HCT116 (cell line): Measurements from ENCODE around the gene RUNX2. TPM values are rescaled to one million over a fixed set of nuclear protein-coding genes. Genes with fewer than 3 reads are reported as not detected.

Experiments used
- ATAC-seq: fragments of 200-7000 bp; cut with Tn5 transposase; 2 replicates; pipeline ENCODE4 v1.9.1; 2020; ENCODE audit warnings: mild to moderate bottlenecking, moderate library complexity
- BruUV-seq: library from RNA; stranded (reverse); fragments of 400-500 nt; replicated peaks from 2 replicates; lab custom pipeline; 2021; lab: Mats Ljungman, UMichigan
- CTCF ChIA-PET: fragments of 300-600 bp; sonication (Branson Sonifier 250); formaldehyde crosslinking; loops from one replicate; lab custom pipeline; 2021; ENCODE audit warnings: antibody characterized with exemption; lab: Charles Lee
- POLR2A ChIA-PET: fragments of 300-600, 350-600 bp; sonication (Branson Sonifier 250); formaldehyde crosslinking; loops from one replicate; lab custom pipeline; 2021; ENCODE audit warnings: antibody characterized with exemption; lab: Charles Lee
- RAD21 ChIA-PET, 2 experiments: fragments of 300-600 bp; sonication (Branson Sonifier 250); formaldehyde crosslinking; loops; one replicate each; lab custom pipeline; 2023; ENCODE audit warnings: low total read pairs in 2 of 2; ENCODE audit not compliant: uncharacterized antibody in 2 of 2, unreplicated experiment in 2 of 2, low non-redundant PET in 1 of 2; lab: Charles Lee
- DNase-seq: peaks from one replicate; pipeline ENCODE4 v3.0.0-alpha.2; 2010; ENCODE audit warnings: low read depth, low spot score
- H2AFZ ChIP-seq: fragments of 200-600 bp; shearing (Covaris generic), sonication (generic); 2 replicates; pipeline ENCODE4 v1.6.1; 2017; ENCODE audit warnings: low read depth, mixed run types, mixed read lengths, antibody characterized with exemption, low read length; ENCODE audit not compliant: poor library complexity, severe bottlenecking
- H3K27ac ChIP-seq: 2 replicates; pipeline ENCODE4 v1.5.1; 2012; ENCODE audit warnings: low read depth, low read length
- H3K27me3 ChIP-seq: fragments of 200-600 bp; sonication (generic); 2 replicates; pipeline ENCODE4 v1.6.1; 2016; ENCODE audit warnings: mixed run types, low read length, mixed read lengths; ENCODE audit not compliant: insufficient read depth
- H3K36me3 ChIP-seq, 2 experiments: fragments of 200-500 bp in 1 of 2; fragments of 200-600 bp in 1 of 2; sonication (Bioruptor generic) in 1 of 2; sonication (generic) in 1 of 2; 2 replicates each; pipeline versions ENCODE4 v1.5.1 to v1.6.1; 2014 to 2016; ENCODE audit warnings: low read length in 2 of 2, inconsistent platforms in 1 of 2, mixed read lengths in 1 of 2, mixed run types in 1 of 2; ENCODE audit not compliant: insufficient read depth in 2 of 2, control insufficient read depth in 1 of 2
- H3K4me1 ChIP-seq, 2 experiments: fragments of 200-600 bp in 1 of 2; sonication (generic) in 1 of 2; 2 replicates each; pipeline versions ENCODE4 v1.5.1 to v1.6.1; 2012 to 2017; ENCODE audit warnings: low read length in 2 of 2, inconsistent platforms in 1 of 2, mild to moderate bottlenecking in 1 of 2, mixed read lengths in 1 of 2, mixed run types in 1 of 2, moderate library complexity in 1 of 2; ENCODE audit not compliant: insufficient read depth in 2 of 2, control insufficient read depth in 1 of 2
- H3K4me2 ChIP-seq: fragments of 200-600 bp; sonication (generic); 2 replicates; pipeline ENCODE4 v1.6.1; 2017; ENCODE audit warnings: mixed run types, low read length, mixed read lengths
- H3K4me3 ChIP-seq, 2 experiments: fragments of 200-600 bp in 1 of 2; sonication (generic) in 1 of 2; replicated peaks in 1 of 2; 2 replicates each; pipeline ENCODE4 v1.5.1; 2011 to 2016; ENCODE audit warnings: low read length in 2 of 2, control low read depth in 1 of 2, low read depth in 1 of 2, mild to moderate bottlenecking in 1 of 2, mixed read lengths in 1 of 2, mixed run types in 1 of 2
- H3K79me2 ChIP-seq: fragments of 200-600 bp; sonication (generic); 2 replicates; pipeline ENCODE4 v1.6.1; 2017; ENCODE audit warnings: mild to moderate bottlenecking, mixed run types, low read length, moderate library complexity, mixed read lengths; ENCODE audit not compliant: insufficient read depth
- H3K9ac ChIP-seq: fragments of 200-600 bp; sonication (generic); 2 replicates; pipeline ENCODE4 v1.6.1; 2016; ENCODE audit warnings: low read length, mixed read lengths
- H3K9me2 ChIP-seq: fragments of 200-600 bp; sonication (generic), shearing (Covaris generic); 2 replicates; pipeline ENCODE4 v1.6.1; 2017; ENCODE audit warnings: mixed run types, mild to moderate bottlenecking, moderate library complexity; ENCODE audit not compliant: insufficient read depth
- H3K9me3 ChIP-seq, 2 experiments: fragments of 200-500 bp in 1 of 2; fragments of 200-600 bp in 1 of 2; sonication (Bioruptor generic) in 1 of 2; sonication (generic) in 1 of 2; 2 replicates each; pipeline ENCODE4 v1.6.1; 2014 to 2017; ENCODE audit warnings: low read length in 2 of 2, mixed read lengths in 2 of 2, inconsistent platforms in 1 of 2, low read depth in 1 of 2, mild to moderate bottlenecking in 1 of 2, mixed run types in 1 of 2, moderate library complexity in 1 of 2; ENCODE audit not compliant: control insufficient read depth in 1 of 2, insufficient read depth in 1 of 2
- H4K20me1 ChIP-seq: fragments of 200-600 bp; sonication (generic), shearing (Covaris generic); 2 replicates; pipeline ENCODE4 v1.6.1; 2017; ENCODE audit warnings: mixed run types, mild to moderate bottlenecking, moderate library complexity; ENCODE audit not compliant: insufficient read depth
- CBX3 ChIP-seq: IDR thresholded peaks from 2 replicates; pipeline ENCODE4 v1.6.1; 2012; ENCODE audit warnings: low read depth
- ELF1 ChIP-seq: IDR thresholded peaks from 2 replicates; pipeline ENCODE4 v1.6.1; 2012; ENCODE audit warnings: low read depth, borderline replicate concordance
- EZH2 ChIP-seq: fragments of 200-600 bp; sonication (generic); IDR thresholded peaks from 2 replicates; pipeline ENCODE4 v1.6.1; 2017; ENCODE audit warnings: antibody characterized with exemption, mixed run types
- FOSL1 ChIP-seq: IDR thresholded peaks from 2 replicates; pipeline ENCODE4 v1.6.1; 2012; ENCODE audit warnings: low read depth
- JUND ChIP-seq: IDR thresholded peaks from 2 replicates; pipeline ENCODE4 v1.6.1; 2012
- POLR2AphosphoS5 ChIP-seq: IDR thresholded peaks from 2 replicates; pipeline ENCODE4 v1.6.1; 2011; ENCODE audit warnings: mild to moderate bottlenecking, low read depth, low read length, moderate library complexity
- SIN3A ChIP-seq: IDR thresholded peaks from 2 replicates; pipeline ENCODE4 v1.6.1; 2012; ENCODE audit warnings: low read depth
- SP1 ChIP-seq: IDR thresholded peaks from 2 replicates; pipeline ENCODE4 v1.6.1; 2012; ENCODE audit warnings: low read depth
- TCF7L2 ChIP-seq: IDR thresholded peaks from 2 replicates; pipeline ENCODE4 v1.7.0; 2011; ENCODE audit warnings: borderline replicate concordance, inconsistent platforms; ENCODE audit not compliant: insufficient read depth, insufficient read length; ENCODE audit errors: extremely low read depth
- YY1 ChIP-seq: IDR thresholded peaks from 2 replicates; pipeline ENCODE4 v1.6.1; 2011; ENCODE audit warnings: low read length, low read depth, moderate library complexity, mild to moderate bottlenecking; ENCODE audit not compliant: insufficient replicate concordance; ENCODE audit errors: extremely low read depth
- ZFX ChIP-seq: fragments of 450-650 bp; IDR thresholded peaks from 2 replicates; pipeline ENCODE4 v1.6.1; 2017
- ZNF274 ChIP-seq: fragments of 200-500 bp; sonication (Bioruptor generic); IDR thresholded peaks from 2 replicates; pipeline ENCODE4 v1.6.1; 2014; ENCODE audit warnings: mild to moderate bottlenecking, low read depth, low read length, inconsistent platforms
- intact Hi-C: fragments of 100-400 bp; cut with micrococcal nuclease; formaldehyde crosslinking; loops from 2 replicates; pipeline ENCODE4 v1.10.0; 2022
- total RNA-seq: library from RNA; stranded (reverse); gene quantifications from one replicate; pipeline ENCODE4 v1.2.1, GENCODE V29; 2021; ENCODE audit not compliant: unreplicated experiment
- TF ChIP-seq, protein P1 (sequence below): IDR thresholded peaks from 2 replicates; pipeline ENCODE4 v1.6.1; 2012
- TF ChIP-seq, protein P2 (sequence below): IDR thresholded peaks from 2 replicates; pipeline ENCODE4 v1.6.1; 2012
- TF ChIP-seq, protein P3 (sequence below): IDR thresholded peaks from 2 replicates; pipeline ENCODE4 v1.6.1; 2011; ENCODE audit warnings: mild to moderate bottlenecking, low read length, moderate library complexity; ENCODE audit not compliant: insufficient replicate concordance; ENCODE audit errors: extremely low read depth
- TF ChIP-seq, protein P4 (sequence below): IDR thresholded peaks from 2 replicates; pipeline ENCODE4 v1.6.1; 2012; ENCODE audit warnings: low read depth

The RUNX2 gene
- total RNA-seq, 1 experiment from 2014 or later = 1.1 TPM

DNA sequence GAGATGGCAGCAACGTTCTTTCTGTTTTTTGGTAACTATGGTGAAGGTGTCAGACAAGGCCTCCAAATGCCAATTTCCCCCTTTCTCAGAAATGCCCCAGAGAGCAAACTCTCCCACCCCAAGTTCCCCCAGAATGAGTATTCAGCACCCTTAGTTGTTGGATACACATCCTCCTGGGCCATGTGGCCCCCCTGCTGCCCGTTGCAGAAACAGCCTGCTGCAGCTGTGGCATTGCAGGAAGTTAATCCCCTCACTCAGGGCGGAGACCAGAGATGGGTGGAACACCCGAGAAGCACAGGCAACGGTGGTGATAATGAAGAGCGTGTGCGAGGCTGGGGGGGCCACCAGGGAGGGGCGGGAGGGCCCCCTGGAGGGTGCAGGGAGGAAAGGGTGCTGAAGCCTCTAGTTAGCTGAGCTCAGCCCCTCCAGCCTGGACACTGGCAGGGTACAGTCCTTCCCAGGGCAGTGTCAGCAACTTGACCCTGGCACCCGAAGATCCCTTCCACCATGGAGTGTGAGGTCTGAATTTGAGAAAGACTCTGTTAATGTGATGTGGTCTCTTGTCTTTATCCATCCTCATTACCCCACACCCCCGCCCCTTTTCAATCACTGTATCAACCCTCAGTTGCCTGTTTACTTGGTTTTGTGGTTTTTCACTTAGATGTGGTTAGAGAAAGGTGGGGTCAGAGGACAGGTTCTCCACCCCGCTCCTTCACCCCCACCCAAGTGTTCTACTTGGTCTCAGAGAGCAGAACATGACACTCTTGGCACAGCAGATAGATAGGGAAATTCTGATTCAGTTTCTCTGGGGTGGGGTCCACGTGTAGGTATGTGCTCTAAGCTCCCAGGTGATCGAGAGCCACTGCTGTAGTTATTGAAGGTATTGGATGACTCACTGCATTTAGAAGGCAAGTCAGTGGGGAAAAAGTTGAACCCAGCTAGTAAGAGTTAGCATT is 258.4 kb downstream of the RUNX2 start:
- ChIA-PET POLR2A (interaction anchor here (0.6 kb wide), 1 partner anchor 67 kb away, joined by 3 read pairs; no protein-coding TSS in a partner anchor), RAD21 (no interaction called here), CTCF (no interaction called here)
- no peak overlapping the region for H3K4me3 ChIP-seq
- no peaks in the 10 kb centered on the region for H3K9me2 ChIP-seq
- DNase-seq (no peak), ATAC-seq (peak; percentile 70)
- BruUV-seq = no TSS peak
- H3K9me3 ChIP-seq = no peaks in the 10 kb centered on the region
- no peaks in the 10 kb centered on the region for H3K27me3 ChIP-seq
- peak overlapping the region; percentile 36 for H3K4me2 ChIP-seq
- H3K4me1 ChIP-seq = peaks cover 4 to 25% of the 10 kb centered on the region in 2 experiments; a peak in 3 of 4 replicates
- peak overlapping the region; percentile 5; the same call in 1 of the 2 replicates for H3K27ac ChIP-seq
- H3K9ac ChIP-seq = no peak overlapping the region
- H2AFZ ChIP-seq = peak overlapping the region; percentile 57
- H3K36me3 ChIP-seq = no peaks in the 10 kb centered on the region
- no peaks in the 10 kb centered on the region for H4K20me1 ChIP-seq
- peak; percentile 26; the same call in 1 of the 2 replicates for TF ChIP-seq FOSL1
- no peak for TF ChIP-seq CBX3
- TF ChIP-seq, protein P1, sequence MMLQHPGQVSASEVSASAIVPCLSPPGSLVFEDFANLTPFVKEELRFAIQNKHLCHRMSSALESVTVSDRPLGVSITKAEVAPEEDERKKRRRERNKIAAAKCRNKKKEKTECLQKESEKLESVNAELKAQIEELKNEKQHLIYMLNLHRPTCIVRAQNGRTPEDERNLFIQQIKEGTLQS = no peak
- no peak for TF ChIP-seq YY1
- TF ChIP-seq ELF1 = no peak
- no peak for TF ChIP-seq EZH2
- TF ChIP-seq SIN3A = no peak
- TF ChIP-seq JUND = no peak
- no peak for TF ChIP-seq ZFX
- no peak for TF ChIP-seq TCF7L2
- TF ChIP-seq, protein P2, sequence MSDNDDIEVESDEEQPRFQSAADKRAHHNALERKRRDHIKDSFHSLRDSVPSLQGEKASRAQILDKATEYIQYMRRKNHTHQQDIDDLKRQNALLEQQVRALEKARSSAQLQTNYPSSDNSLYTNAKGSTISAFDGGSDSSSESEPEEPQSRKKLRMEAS = no peak
- TF ChIP-seq ZNF274 = no peak
- TF ChIP-seq, protein P3, sequence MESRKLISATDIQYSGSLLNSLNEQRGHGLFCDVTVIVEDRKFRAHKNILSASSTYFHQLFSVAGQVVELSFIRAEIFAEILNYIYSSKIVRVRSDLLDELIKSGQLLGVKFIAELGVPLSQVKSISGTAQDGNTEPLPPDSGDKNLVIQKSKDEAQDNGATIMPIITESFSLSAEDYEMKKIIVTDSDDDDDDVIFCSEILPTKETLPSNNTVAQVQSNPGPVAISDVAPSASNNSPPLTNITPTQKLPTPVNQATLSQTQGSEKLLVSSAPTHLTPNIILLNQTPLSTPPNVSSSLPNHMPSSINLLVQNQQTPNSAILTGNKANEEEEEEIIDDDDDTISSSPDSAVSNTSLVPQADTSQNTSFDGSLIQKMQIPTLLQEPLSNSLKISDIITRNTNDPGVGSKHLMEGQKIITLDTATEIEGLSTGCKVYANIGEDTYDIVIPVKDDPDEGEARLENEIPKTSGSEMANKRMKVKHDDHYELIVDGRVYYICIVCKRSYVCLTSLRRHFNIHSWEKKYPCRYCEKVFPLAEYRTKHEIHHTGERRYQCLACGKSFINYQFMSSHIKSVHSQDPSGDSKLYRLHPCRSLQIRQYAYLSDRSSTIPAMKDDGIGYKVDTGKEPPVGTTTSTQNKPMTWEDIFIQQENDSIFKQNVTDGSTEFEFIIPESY = no peak
- peak; percentile 37; the same call in 1 of the 2 replicates for TF ChIP-seq SP1
- TF ChIP-seq POLR2AphosphoS5 = no peak
- TF ChIP-seq, protein P4, sequence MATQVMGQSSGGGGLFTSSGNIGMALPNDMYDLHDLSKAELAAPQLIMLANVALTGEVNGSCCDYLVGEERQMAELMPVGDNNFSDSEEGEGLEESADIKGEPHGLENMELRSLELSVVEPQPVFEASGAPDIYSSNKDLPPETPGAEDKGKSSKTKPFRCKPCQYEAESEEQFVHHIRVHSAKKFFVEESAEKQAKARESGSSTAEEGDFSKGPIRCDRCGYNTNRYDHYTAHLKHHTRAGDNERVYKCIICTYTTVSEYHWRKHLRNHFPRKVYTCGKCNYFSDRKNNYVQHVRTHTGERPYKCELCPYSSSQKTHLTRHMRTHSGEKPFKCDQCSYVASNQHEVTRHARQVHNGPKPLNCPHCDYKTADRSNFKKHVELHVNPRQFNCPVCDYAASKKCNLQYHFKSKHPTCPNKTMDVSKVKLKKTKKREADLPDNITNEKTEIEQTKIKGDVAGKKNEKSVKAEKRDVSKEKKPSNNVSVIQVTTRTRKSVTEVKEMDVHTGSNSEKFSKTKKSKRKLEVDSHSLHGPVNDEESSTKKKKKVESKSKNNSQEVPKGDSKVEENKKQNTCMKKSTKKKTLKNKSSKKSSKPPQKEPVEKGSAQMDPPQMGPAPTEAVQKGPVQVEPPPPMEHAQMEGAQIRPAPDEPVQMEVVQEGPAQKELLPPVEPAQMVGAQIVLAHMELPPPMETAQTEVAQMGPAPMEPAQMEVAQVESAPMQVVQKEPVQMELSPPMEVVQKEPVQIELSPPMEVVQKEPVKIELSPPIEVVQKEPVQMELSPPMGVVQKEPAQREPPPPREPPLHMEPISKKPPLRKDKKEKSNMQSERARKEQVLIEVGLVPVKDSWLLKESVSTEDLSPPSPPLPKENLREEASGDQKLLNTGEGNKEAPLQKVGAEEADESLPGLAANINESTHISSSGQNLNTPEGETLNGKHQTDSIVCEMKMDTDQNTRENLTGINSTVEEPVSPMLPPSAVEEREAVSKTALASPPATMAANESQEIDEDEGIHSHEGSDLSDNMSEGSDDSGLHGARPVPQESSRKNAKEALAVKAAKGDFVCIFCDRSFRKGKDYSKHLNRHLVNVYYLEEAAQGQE = no peak
- intact Hi-C loops = no loop called here
- no peaks in the 10 kb centered on the region for H3K79me2 ChIP-seq
